T-cell (primary cell): ENCODE results near the gene MPHOSPH10. TPM values are rescaled to one million over a fixed set of nuclear protein-coding genes. Genes with fewer than 3 reads are reported as not detected.

Experiments
- total RNA-seq, 35 experiments: library from RNA in 6 of 35; stranded (reverse) in 6 of 35; fragments of 120-200 nt in 1 of 35; gene quantifications; one replicate each; pipeline versions ENCODE4 v1.2.1 to v1.2.4 and lab custom pipeline; 2013 to 2026

Gene MPHOSPH10
- total RNA-seq, 5 donors from 2014 or later (not counting 1 experiment from before 2014, with no cell fraction given), result 34.8 to 49.6 (median 39.9) TPM

Other genes with a start within 250 kb of the MPHOSPH10 start
- not detected for gene VAX2, start 230.1 kb upstream of the MPHOSPH10 start, total RNA-seq
- not detected for gene ATP6V1B1, start 194.7 kb upstream of the MPHOSPH10 start, total RNA-seq
- under 1 TPM in 4 of 5 donors, not detected in 1; 0.20 to 0.88 (median 0.45) TPM for gene ANKRD53, start 152.0 kb upstream of the MPHOSPH10 start, total RNA-seq
- 10 to 100 TPM; 35.9 to 60.3 (median 48.1) TPM for gene TEX261, start 135.8 kb upstream of the MPHOSPH10 start, total RNA-seq
- 100 to 1,000 TPM in 3 of 5 donors, 10 to 100 TPM in 2; 89.8 to 124 (median 111) TPM for gene NAGK, start 62.0 kb upstream of the MPHOSPH10 start, total RNA-seq
- 10 to 100 TPM; 13.7 to 22.4 (median 19.5) TPM for gene MCEE, start 405 bp upstream of the MPHOSPH10 start, total RNA-seq
- gene PAIP2B, start 96.5 kb downstream of the MPHOSPH10 start, total RNA-seq, result 10 to 100 TPM in 1 of 5 donors, 1 to 10 TPM in 4; 4.8 to 10.1 (median 8.4) TPM
- gene ZNF638, start 201.1 kb downstream of the MPHOSPH10 start, total RNA-seq, result 100 to 1,000 TPM; 112 to 144 (median 131) TPM